Measurements from ENCODE around the gene CRYBB1. TPM values are rescaled to one million over a fixed set of nuclear protein-coding genes. Genes with fewer than 3 reads are reported as not detected.

Gene CRYBB1
- polyA plus RNA-seq, 1 experiment: not detected

GRCh38 chr22:26549902-26550497 is 67.8 kb downstream of the CRYBB1 start:
- no peak for TF ChIP-seq CTCF (IDR thresholded peaks at IDR 0.05; ENCODE audit: low read depth, low read length)
- no peak for DNase-seq (ENCODE audit: low read depth, low spot score)
- Histone ChIP-seq H3K27ac (ENCODE audit: low read depth, low read length) (peak overlapping the region; percentile 85), H3K9me3 (ENCODE audit: control insufficient read depth, insufficient read depth, low read length) (no peaks in the 10 kb centered on the region), H3K27me3 (ENCODE audit: control insufficient read depth, insufficient read depth, low read length) (no peaks in the 10 kb centered on the region), H3K4me3 (ENCODE audit: low read depth, low read length) (no peak overlapping the region)
- ChIA-PET CTCF (interaction anchor here (0.5 kb wide), 1 partner anchor 107 kb away, joined by 6 read pairs; no protein-coding TSS in a partner anchor), POLR2A (interaction anchor here (0.6 to 1.2 kb wide), 3 partner anchors 31 to 61 kb away, joined by 4 to 7 read pairs (median 5); no protein-coding TSS in a partner anchor)

Small RNA genes within 50 kb of the gene (small RNA-seq; reads per million reads assigned to genes)
- gene MIR548J (ENCODE audit: insufficient read length, low read depth): 53.8 reads per million, percentile 86 among the genes with 10 or more reads in this experiment
- gene RF01874 (ENCODE audit: insufficient read length, low read depth): not detected

Other genes starting within 250 kb of the CRYBB1 start
- 1.9 TPM in 2 replicates for gene ASPHD2, start 188.8 kb downstream of the CRYBB1 start, polyA plus RNA-seq (2011; rRNA removed)
- gene HPS4, start 134.2 kb downstream of the CRYBB1 start, polyA plus RNA-seq (2011; rRNA removed): 24.4 and 30.9 TPM in 2 replicates
- 32.1 and 38.5 TPM in 2 replicates for gene SRRD, start 134.2 kb downstream of the CRYBB1 start, polyA plus RNA-seq (2011; rRNA removed)
- gene TFIP11, start 105.6 kb downstream of the CRYBB1 start, polyA plus RNA-seq (2011; rRNA removed): 30.6 and 34.8 TPM in 2 replicates
- 33.6 and 39.3 TPM in 2 replicates for gene TPST2, start 27.9 kb downstream of the CRYBB1 start, polyA plus RNA-seq (2011; rRNA removed)
- not detected in 2 replicates for gene CRYBA4, start 3.9 kb upstream of the CRYBB1 start, polyA plus RNA-seq (2011; rRNA removed)
- gene MIAT, start 39.6 kb upstream of the CRYBB1 start, polyA plus RNA-seq (2011; rRNA removed): 7.8 and 9.4 TPM in 2 replicates

Data from AG04450 (cell line).